K562 (cell line): ENCODE results near the gene STK32C. TPM values are rescaled to one million over a fixed set of nuclear protein-coding genes. Genes with fewer than 3 reads are reported as not detected.

Experiments used
- ATAC-seq: fragments of 200-7000 bp; cut with Tn5 transposase; 3 replicates; pipeline ENCODE4 v1.9.1; 2020; ENCODE audit warnings: moderate library complexity
- BruUV-seq: library from RNA; stranded (reverse); fragments of 400-500 nt; replicated peaks from 2 replicates; lab custom pipeline; 2021; lab: Mats Ljungman, UMichigan
- CTCF ChIA-PET: fragments of 300-600 bp; formaldehyde crosslinking; extraction: SDS; loops from one replicate; lab custom pipeline; 2021; ENCODE audit warnings: low intra/inter-chr PET ratio; lab: Yijun Ruan, JAX
- POLR2A ChIA-PET: fragments of 300-600, 350-650 bp; sonication (Branson Sonifier 250); formaldehyde crosslinking; extraction: SDS; loops from one replicate; lab custom pipeline; 2021; ENCODE audit warnings: antibody characterized with exemption, inconsistent platforms; lab: Yijun Ruan, JAX
- DNase-seq, 4 experiments: peaks; one replicate each; pipeline versions ENCODE4 v3.0.0 to v3.0.0-alpha.2; 2011 to 2018; ENCODE audit warnings: low spot score in 3 of 4, mixed read lengths in 3 of 4; ENCODE audit errors: extremely low read depth in 1 of 4
- FAIRE-seq: peaks from 2 replicates; lab custom pipeline; 2011; peaks lifted over from hg19 to GRCh38; lab: Jason Lieb, UNC
- H2AFZ ChIP-seq: 2 replicates; pipeline ENCODE4 v1.6.0; 2011; ENCODE audit warnings: low read depth, low read length, control low read depth, inconsistent platforms
- H3K27ac ChIP-seq: fragments of 200-600 bp; 3 replicates; pipeline ENCODE4 v1.8.0; 2011; ENCODE audit warnings: low read depth, mild to moderate bottlenecking, control low read depth, inconsistent platforms, low read length, moderate library complexity, mixed read lengths; ENCODE audit errors: extremely low read depth
- H3K27me3 ChIP-seq, 2 experiments: fragments of 300-600 bp in 1 of 2; 2 replicates in 1 of 2; 3 replicates in 1 of 2; pipeline versions ENCODE4 v1.6.0 to v1.8.0; 2011; ENCODE audit warnings: inconsistent platforms in 2 of 2, low read length in 2 of 2, mild to moderate bottlenecking in 1 of 2, mixed read lengths in 1 of 2, moderate library complexity in 1 of 2; ENCODE audit not compliant: control insufficient read depth in 2 of 2, insufficient read depth in 2 of 2
- H3K36me3 ChIP-seq: fragments of 300-600 bp; 3 replicates; pipeline ENCODE4 v1.8.0; 2011; ENCODE audit warnings: mild to moderate bottlenecking, low read length, inconsistent platforms; ENCODE audit not compliant: control insufficient read depth, insufficient read depth
- H3K4me1 ChIP-seq, 2 experiments: fragments of 200-600 bp in 1 of 2; replicated peaks in 1 of 2; 2 replicates in 1 of 2; 3 replicates in 1 of 2; pipeline versions ENCODE4 v1.5.1 to v1.8.0; 2011; ENCODE audit warnings: inconsistent platforms in 2 of 2, low read length in 2 of 2, mild to moderate bottlenecking in 1 of 2, mixed read lengths in 1 of 2, moderate library complexity in 1 of 2; ENCODE audit not compliant: control insufficient read depth in 2 of 2, insufficient read depth in 2 of 2
- H3K4me2 ChIP-seq: 2 replicates; pipeline ENCODE4 v1.6.1; 2011; ENCODE audit warnings: low read length, control low read depth, inconsistent platforms, mixed read lengths; ENCODE audit not compliant: insufficient read depth
- H3K4me3 ChIP-seq: fragments of 200-600 bp; sonication (generic), shearing (Covaris generic); 2 replicates; pipeline ENCODE4 v1.5.1; 2016; ENCODE audit warnings: control low read depth, inconsistent platforms
- H3K79me2 ChIP-seq: fragments of 200-600 bp; 3 replicates; pipeline ENCODE4 v1.8.0; 2011; ENCODE audit warnings: low read length, inconsistent platforms; ENCODE audit not compliant: control insufficient read depth, insufficient read depth
- H3K9ac ChIP-seq, 2 experiments: 2 replicates each; pipeline versions ENCODE4 v1.6.0 to v1.6.1; 2011; ENCODE audit warnings: low read depth in 2 of 2, low read length in 2 of 2, control low read depth in 1 of 2, inconsistent platforms in 1 of 2, mild to moderate bottlenecking in 1 of 2, mixed read lengths in 1 of 2; ENCODE audit not compliant: insufficient read depth in 1 of 2
- H3K9me1 ChIP-seq: one replicate; pipeline ENCODE4 v1.6.0; 2011; ENCODE audit warnings: inconsistent platforms, mild to moderate bottlenecking, low read length, moderate library complexity; ENCODE audit not compliant: control insufficient read depth, insufficient read depth
- H3K9me3 ChIP-seq: replicated peaks from 2 replicates; pipeline ENCODE4 v1.5.1; 2011; ENCODE audit warnings: low read depth, low read length, inconsistent platforms; ENCODE audit not compliant: control insufficient read depth, insufficient read depth
- H4K20me1 ChIP-seq: replicated peaks from 2 replicates; pipeline ENCODE4 v1.6.1; 2011; ENCODE audit warnings: low read length, inconsistent platforms, mixed read lengths; ENCODE audit not compliant: control insufficient read depth, insufficient read depth
- ATF1 ChIP-seq, 2 experiments: fragments of 450-650 bp in 1 of 2; IDR thresholded peaks; 2 replicates each; pipeline ENCODE4 v1.6.1; 2016; ENCODE audit warnings: missing compliant biosample characterization in 1 of 2, missing genetic modification characterization in 1 of 2
- DPF2 ChIP-seq: fragments of 450-650 bp; IDR thresholded peaks from 2 replicates; pipeline ENCODE4 v1.6.1; 2016
- HNRNPH1 ChIP-seq: fragments of 200-400 bp; formaldehyde crosslinking; optimal IDR thresholded peaks from 2 replicates; pipeline ENCODE3; 2017; ENCODE audit warnings: low read depth, mild to moderate bottlenecking, low read length, moderate library complexity
- MTF1 ChIP-seq: fragments of 250-450 bp; sonication (Bioruptor Pico); IDR thresholded peaks from 2 replicates; pipeline ENCODE4 v1.9.0; 2021; ENCODE audit warnings: moderate library complexity, mild to moderate bottlenecking, inconsistent platforms, borderline replicate concordance
- NR2C2 ChIP-seq, 2 experiments: fragments of 200-800 bp in 1 of 2; sonication (Bioruptor generic) in 1 of 2; sonication (generic) in 1 of 2; formaldehyde crosslinking in 1 of 2; IDR thresholded peaks; 2 replicates each; pipeline versions ENCODE4 v1.6.1 to v1.8.0; 2016 to 2022; ENCODE audit warnings: mild to moderate bottlenecking in 1 of 2, missing compliant biosample characterization in 1 of 2, missing genetic modification characterization in 1 of 2, missing genetic modification reagents in 1 of 2
- SIN3A ChIP-seq, 2 experiments: fragments of 150-350 bp in 1 of 2; IDR thresholded peaks; 2 replicates each; pipeline ENCODE4 v1.6.1; 2011 to 2016; ENCODE audit warnings: borderline replicate concordance in 2 of 2, low read depth in 2 of 2, low read length in 2 of 2, mild to moderate bottlenecking in 2 of 2, moderate library complexity in 2 of 2; ENCODE audit not compliant: control insufficient read depth in 1 of 2
- SRSF1 ChIP-seq: fragments of 200-400 bp; formaldehyde crosslinking; IDR thresholded peaks from 2 replicates; pipeline ENCODE4 v1.6.1; 2017; ENCODE audit warnings: mild to moderate bottlenecking, low read depth, low read length, moderate library complexity
- TEAD2 ChIP-seq: fragments of 450-650 bp; IDR thresholded peaks from 2 replicates; pipeline ENCODE4 v1.6.1; 2016; ENCODE audit warnings: missing genetic modification characterization, control low read depth, missing compliant biosample characterization
- WGBS: fragments of 100-300 bp; shearing (Covaris generic); methylation state at CpG from one replicate; pipeline ENCODE4 v1.1.6; 2016; ENCODE audit warnings: low coverage, mixed read lengths; ENCODE audit not compliant: insufficient coverage; ENCODE audit errors: missing lambda C conversion rate; 5-methylcytosine and 5-hydroxymethylcytosine counted together
- in situ Hi-C: fragments of 300-500 bp; cut with MboI; formaldehyde crosslinking; loops from 4 replicates; pipeline ENCODE4 v1.15.0; 2018; ENCODE audit warnings: inconsistent platforms, mixed read lengths
- intact Hi-C: fragments of 100-400 bp; cut with micrococcal nuclease; formaldehyde crosslinking; loops from 2 replicates; pipeline ENCODE4 v1.14.2; 2022
- polyA plus RNA-seq, 8 experiments: library from polyadenylated mRNA; depleted of rRNA in 4 of 8; stranded (reverse) in 5 of 8; unstranded in 3 of 8; fragments of >200 nt; fragmentation: Nextera tagmentation in 2 of 8; fragmentation: Illumina TruSeq in 1 of 8; extraction: Ambion mirVana in 2 of 8; extraction: Trizol in 1 of 8; gene quantifications; 2 replicates each; pipeline versions ENCODE4 v1.2.1 to v1.2.3, GENCODE V29; 2011 to 2014; ENCODE audit warnings: inconsistent platforms in 1 of 8, missing spikeins in 1 of 8
- total RNA-seq, 7 experiments: library from RNA; depleted of rRNA in 6 of 7; stranded (reverse); fragments of >200 nt in 6 of 7; fragmentation: Illumina TruSeq in 2 of 7; extraction: Trizol in 2 of 7; gene quantifications; 2 replicates each; pipeline versions ENCODE4 v1.2.1 to v1.2.3, GENCODE V29; 2011 to 2021; ENCODE audit warnings: low replicate concordance in 1 of 7
- TF ChIP-seq, protein P1 (sequence below): fragments of 450-650 bp; formaldehyde crosslinking; IDR thresholded peaks from 2 replicates; pipeline ENCODE4 v1.4.0; 2020; ENCODE audit warnings: mild to moderate bottlenecking, moderate library complexity
- TF ChIP-seq, protein P2 (sequence below), 2 experiments: IDR thresholded peaks; 2 replicates each; pipeline ENCODE4 v1.6.1; 2011; ENCODE audit warnings: borderline replicate concordance in 1 of 2, control low read depth in 1 of 2, low read depth in 1 of 2, low read length in 1 of 2, mild to moderate bottlenecking in 1 of 2, mixed read lengths in 1 of 2, moderate library complexity in 1 of 2; ENCODE audit not compliant: insufficient read depth in 1 of 2, insufficient read length in 1 of 2, poor library complexity in 1 of 2, severe bottlenecking in 1 of 2; ENCODE audit errors: extremely low read depth in 1 of 2
- TF ChIP-seq, protein P3 (sequence below): fragments of 250-450 bp; sonication (Bioruptor Pico); IDR thresholded peaks from 2 replicates; pipeline ENCODE4 v1.4.0; 2020
- TF ChIP-seq, protein P4 (sequence below): sonication (generic); IDR thresholded peaks from 2 replicates; pipeline ENCODE4 v1.6.1; 2016
- TF ChIP-seq, protein P5 (sequence below), 2 experiments: fragments of 450-650 bp; IDR thresholded peaks; 2 replicates each; pipeline ENCODE4 v1.6.1; 2016

The STK32C gene
- total and polyA plus RNA-seq, 9 of the 15 experiments (the other 6 are each of a cell fraction or from before 2014, with no cell fraction given) = 1.5 to 20.9 (median 6.5) TPM

DNA sequence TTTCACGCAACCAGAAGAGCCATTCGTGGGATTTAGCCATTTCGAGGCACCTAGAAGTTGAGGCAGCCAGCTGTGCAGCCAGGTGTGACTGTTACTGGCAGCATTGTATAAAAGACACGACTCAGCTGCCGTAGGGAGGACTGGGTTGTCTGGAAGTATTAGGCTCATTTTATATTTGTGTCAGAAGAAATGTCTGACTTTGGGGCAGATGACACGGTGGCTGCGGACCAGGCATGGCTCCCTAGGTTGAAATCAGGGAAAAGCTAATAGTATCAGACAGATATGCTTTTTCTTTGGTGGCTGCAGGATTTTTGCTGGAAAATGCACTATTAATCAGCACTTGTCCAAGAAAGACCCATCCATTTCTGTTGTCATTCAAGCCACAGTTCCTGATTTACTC, 125.2 kb downstream of the STK32C start:
- H3K36me3 ChIP-seq = no peaks in the 10 kb centered on the region
- H3K4me2 ChIP-seq = no peak overlapping the region
- WGBS = 0% methylated on average over 7 of the region's 7 CpGs
- BruUV-seq = no TSS peak
- H3K9me1 ChIP-seq = no peaks in the 10 kb centered on the region
- FAIRE-seq (no peak), DNase-seq (no peak), ATAC-seq (no peak)
- H3K4me3 ChIP-seq = no peak overlapping the region
- H3K27ac ChIP-seq = no peak overlapping the region
- ChIA-PET POLR2A (interaction anchor here (0.6 kb wide), 1 partner anchor 198 kb away, joined by 3 read pairs; no protein-coding TSS in a partner anchor), CTCF (no interaction called here)
- in situ Hi-C loops = no loop called here
- no peak overlapping the region for H2AFZ ChIP-seq
- H3K9ac ChIP-seq = no peak overlapping the region
- intact Hi-C loops = no loop called here
- peaks cover 2 to 20% of the 10 kb centered on the region in 2 experiments; a peak in 2 of 5 replicates for H3K27me3 ChIP-seq
- peaks cover 0 to 22% of the 10 kb centered on the region in 2 experiments; a peak in 2 of 5 replicates for H3K4me1 ChIP-seq
- no peaks in the 10 kb centered on the region for H3K79me2 ChIP-seq
- no peaks in the 10 kb centered on the region for H4K20me1 ChIP-seq
- H3K9me3 ChIP-seq = no peaks in the 10 kb centered on the region
- TF ChIP-seq NR2C2 (CRISPR knock-in tag; IDR thresholded peaks at IDR 0.05) (no peak), NR2C2 (tag; IDR thresholded peaks at IDR 0.05) (no peak), TEAD2 (no peak), ATF1 (CRISPR knock-in tag; IDR thresholded peaks at IDR 0.05) (no peak), ATF1 (tag; IDR thresholded peaks at IDR 0.05) (no peak), SIN3A (IDR thresholded peaks at IDR 0.05; ENCODE audit: borderline replicate concordance in 2 of 2, control insufficient read depth in 1 of 2, low read depth in 2 of 2, low read length in 2 of 2) (no peak), MTF1 (CRISPR knock-in tag) (no peak), DPF2 (no peak), HNRNPH1 (no peak), SRSF1 (no peak)
- TF ChIP-seq, protein P1, sequence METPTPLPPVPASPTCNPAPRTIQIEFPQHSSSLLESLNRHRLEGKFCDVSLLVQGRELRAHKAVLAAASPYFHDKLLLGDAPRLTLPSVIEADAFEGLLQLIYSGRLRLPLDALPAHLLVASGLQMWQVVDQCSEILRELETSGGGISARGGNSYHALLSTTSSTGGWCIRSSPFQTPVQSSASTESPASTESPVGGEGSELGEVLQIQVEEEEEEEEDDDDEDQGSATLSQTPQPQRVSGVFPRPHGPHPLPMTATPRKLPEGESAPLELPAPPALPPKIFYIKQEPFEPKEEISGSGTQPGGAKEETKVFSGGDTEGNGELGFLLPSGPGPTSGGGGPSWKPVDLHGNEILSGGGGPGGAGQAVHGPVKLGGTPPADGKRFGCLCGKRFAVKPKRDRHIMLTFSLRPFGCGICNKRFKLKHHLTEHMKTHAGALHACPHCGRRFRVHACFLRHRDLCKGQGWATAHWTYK (CRISPR knock-in tag) = no peak
- TF ChIP-seq, protein P2, sequence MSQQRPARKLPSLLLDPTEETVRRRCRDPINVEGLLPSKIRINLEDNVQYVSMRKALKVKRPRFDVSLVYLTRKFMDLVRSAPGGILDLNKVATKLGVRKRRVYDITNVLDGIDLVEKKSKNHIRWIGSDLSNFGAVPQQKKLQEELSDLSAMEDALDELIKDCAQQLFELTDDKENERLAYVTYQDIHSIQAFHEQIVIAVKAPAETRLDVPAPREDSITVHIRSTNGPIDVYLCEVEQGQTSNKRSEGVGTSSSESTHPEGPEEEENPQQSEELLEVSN (IDR thresholded peaks at IDR 0.05; ENCODE audit: borderline replicate concordance in 1 of 2, extremely low read depth in 1 of 2, insufficient read depth in 1 of 2, insufficient read length in 1 of 2, low read depth in 1 of 2, low read length in 1 of 2, poor library complexity in 1 of 2, severe bottlenecking in 1 of 2) = no peak
- TF ChIP-seq, protein P3, sequence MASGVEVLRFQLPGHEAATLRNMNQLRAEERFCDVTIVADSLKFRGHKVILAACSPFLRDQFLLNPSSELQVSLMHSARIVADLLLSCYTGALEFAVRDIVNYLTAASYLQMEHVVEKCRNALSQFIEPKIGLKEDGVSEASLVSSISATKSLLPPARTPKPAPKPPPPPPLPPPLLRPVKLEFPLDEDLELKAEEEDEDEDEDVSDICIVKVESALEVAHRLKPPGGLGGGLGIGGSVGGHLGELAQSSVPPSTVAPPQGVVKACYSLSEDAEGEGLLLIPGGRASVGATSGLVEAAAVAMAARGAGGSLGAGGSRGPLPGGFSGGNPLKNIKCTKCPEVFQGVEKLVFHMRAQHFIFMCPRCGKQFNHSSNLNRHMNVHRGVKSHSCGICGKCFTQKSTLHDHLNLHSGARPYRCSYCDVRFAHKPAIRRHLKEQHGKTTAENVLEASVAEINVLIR = no peak
- TF ChIP-seq, protein P4, sequence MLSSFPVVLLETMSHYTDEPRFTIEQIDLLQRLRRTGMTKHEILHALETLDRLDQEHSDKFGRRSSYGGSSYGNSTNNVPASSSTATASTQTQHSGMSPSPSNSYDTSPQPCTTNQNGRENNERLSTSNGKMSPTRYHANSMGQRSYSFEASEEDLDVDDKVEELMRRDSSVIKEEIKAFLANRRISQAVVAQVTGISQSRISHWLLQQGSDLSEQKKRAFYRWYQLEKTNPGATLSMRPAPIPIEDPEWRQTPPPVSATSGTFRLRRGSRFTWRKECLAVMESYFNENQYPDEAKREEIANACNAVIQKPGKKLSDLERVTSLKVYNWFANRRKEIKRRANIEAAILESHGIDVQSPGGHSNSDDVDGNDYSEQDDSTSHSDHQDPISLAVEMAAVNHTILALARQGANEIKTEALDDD = no peak
- TF ChIP-seq, protein P5, sequence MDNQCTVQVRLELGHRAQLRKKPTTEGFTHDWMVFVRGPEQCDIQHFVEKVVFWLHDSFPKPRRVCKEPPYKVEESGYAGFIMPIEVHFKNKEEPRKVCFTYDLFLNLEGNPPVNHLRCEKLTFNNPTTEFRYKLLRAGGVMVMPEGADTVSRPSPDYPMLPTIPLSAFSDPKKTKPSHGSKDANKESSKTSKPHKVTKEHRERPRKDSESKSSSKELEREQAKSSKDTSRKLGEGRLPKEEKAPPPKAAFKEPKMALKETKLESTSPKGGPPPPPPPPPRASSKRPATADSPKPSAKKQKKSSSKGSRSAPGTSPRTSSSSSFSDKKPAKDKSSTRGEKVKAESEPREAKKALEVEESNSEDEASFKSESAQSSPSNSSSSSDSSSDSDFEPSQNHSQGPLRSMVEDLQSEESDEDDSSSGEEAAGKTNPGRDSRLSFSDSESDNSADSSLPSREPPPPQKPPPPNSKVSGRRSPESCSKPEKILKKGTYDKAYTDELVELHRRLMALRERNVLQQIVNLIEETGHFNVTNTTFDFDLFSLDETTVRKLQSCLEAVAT (IDR thresholded peaks at IDR 0.05) = no peak
